Parathyroid adenoma (tissue), 2 donors: ENCODE measurements around the gene SLC2A9.

ENCODE experiments used
- H2AFZ ChIP-seq: fragments of 300-600 bp; sonication (generic); one replicate; pipeline ENCODE4 v1.7.0; 2017; ENCODE audit warnings: antibody characterized with exemption, mild to moderate bottlenecking
- H3K27ac ChIP-seq: fragments of 300-600 bp; sonication (generic); one replicate; pipeline ENCODE4 v1.7.0; 2017
- H3K27me3 ChIP-seq: fragments of 300-600 bp; sonication (generic); one replicate; pipeline ENCODE4 v1.7.0; 2017; ENCODE audit warnings: low read length; ENCODE audit not compliant: control insufficient read depth, insufficient read depth
- H3K36me3 ChIP-seq: fragments of 300-600 bp; sonication (generic); one replicate; pipeline ENCODE4 v1.7.0; 2017; ENCODE audit warnings: low read length; ENCODE audit not compliant: control insufficient read depth, insufficient read depth
- H3K4me1 ChIP-seq: fragments of 300-600 bp; sonication (generic); one replicate; pipeline ENCODE4 v1.7.0; 2017; ENCODE audit warnings: control low read depth
- H3K4me2 ChIP-seq: fragments of 300-600 bp; sonication (generic); one replicate; pipeline ENCODE4 v1.7.0; 2017; ENCODE audit warnings: low read length
- H3K4me3 ChIP-seq: fragments of 300-600 bp; sonication (generic); one replicate; pipeline ENCODE4 v1.7.0; 2017; ENCODE audit warnings: low read depth, low read length
- H3K79me2 ChIP-seq: fragments of 300-600 bp; sonication (generic); one replicate; pipeline ENCODE4 v1.7.0; 2017; ENCODE audit warnings: control low read depth
- H3K9ac ChIP-seq: fragments of 300-600 bp; sonication (generic); one replicate; pipeline ENCODE4 v1.7.0; 2017; ENCODE audit warnings: mild to moderate bottlenecking
- H3K9me3 ChIP-seq: fragments of 300-600 bp; sonication (generic); one replicate; pipeline ENCODE4 v1.7.0; 2017; ENCODE audit warnings: low read length; ENCODE audit not compliant: control insufficient read depth
- CTCF ChIP-seq: fragments of 300-600 bp; sonication (generic); IDR thresholded peaks from one replicate; pipeline ENCODE4 v1.7.0; 2017; ENCODE audit warnings: antibody characterized with exemption, mild to moderate bottlenecking
- donor health status: primary hyperparathyroidism.

The SLC2A9 gene

GRCh38 chr4:10006231-10006600, 15.1 kb downstream of the SLC2A9 start:
- no peaks in the 10 kb centered on the region for H3K9me3 ChIP-seq
- no peak for TF ChIP-seq CTCF
- no peak overlapping the region for H3K4me3 ChIP-seq
- H2AFZ ChIP-seq = no peak overlapping the region
- H3K9ac ChIP-seq = no peak overlapping the region
- no peaks in the 10 kb centered on the region for H3K27me3 ChIP-seq
- H3K79me2 ChIP-seq = no peaks in the 10 kb centered on the region
- peak overlapping the region; percentile 24 for H3K27ac ChIP-seq
- H3K4me1 ChIP-seq = no peaks in the 10 kb centered on the region
- no peak overlapping the region for H3K4me2 ChIP-seq
- H3K36me3 ChIP-seq = no peaks in the 10 kb centered on the region

- Histone ChIP-seq H3K36me3 (no peaks in the 10 kb centered on the region), H3K27me3 (no peaks in the 10 kb centered on the region), H3K9ac (no peak overlapping the region), H2AFZ (no peak overlapping the region), H3K4me3 (no peak overlapping the region), H3K27ac (peak overlapping the region; percentile 24), H3K9me3 (no peaks in the 10 kb centered on the region), H3K4me1 (no peaks in the 10 kb centered on the region), H3K79me2 (no peaks in the 10 kb centered on the region), H3K4me2 (no peak overlapping the region)
- no peak for TF ChIP-seq CTCF
Measured at GRCh38 chr4:10005632-10006031, 15.7 kb downstream of the SLC2A9 start.

- no peaks in the 10 kb centered on the region for H3K9me3 ChIP-seq
- no peak overlapping the region for H3K4me3 ChIP-seq
- H3K79me2 ChIP-seq = no peaks in the 10 kb centered on the region
- H3K4me2 ChIP-seq = no peak overlapping the region
- no peaks in the 10 kb centered on the region for H3K4me1 ChIP-seq
- no peak for TF ChIP-seq CTCF
- H3K27me3 ChIP-seq = no peaks in the 10 kb centered on the region
- H3K36me3 ChIP-seq = no peaks in the 10 kb centered on the region
- no peak overlapping the region for H3K27ac ChIP-seq
- H2AFZ ChIP-seq = no peak overlapping the region
- no peak overlapping the region for H3K9ac ChIP-seq
Measured at GRCh38 chr4:10003666-10004065, 17.6 kb downstream of the SLC2A9 start.

- Histone ChIP-seq H3K4me3 (no peak overlapping the region), H3K27ac (no peak overlapping the region), H3K4me2 (no peak overlapping the region), H2AFZ (no peak overlapping the region), H3K27me3 (no peaks in the 10 kb centered on the region), H3K36me3 (no peaks in the 10 kb centered on the region), H3K79me2 (no peaks in the 10 kb centered on the region), H3K4me1 (no peaks in the 10 kb centered on the region), H3K9me3 (no peaks in the 10 kb centered on the region), H3K9ac (no peak overlapping the region)
- no peak for TF ChIP-seq CTCF
Measured at GRCh38 chr4:10002278-10002677, 19.0 kb downstream of the SLC2A9 start.

GRCh38 chr4:10001757-10002156, 19.5 kb downstream of the SLC2A9 start:
- H3K4me2 ChIP-seq = no peak overlapping the region
- H3K27ac ChIP-seq = no peak overlapping the region
- TF ChIP-seq CTCF = no peak
- H3K9ac ChIP-seq = no peak overlapping the region
- no peak overlapping the region for H2AFZ ChIP-seq
- H3K79me2 ChIP-seq = no peaks in the 10 kb centered on the region
- no peaks in the 10 kb centered on the region for H3K36me3 ChIP-seq
- no peak overlapping the region for H3K4me3 ChIP-seq
- no peaks in the 10 kb centered on the region for H3K9me3 ChIP-seq
- H3K27me3 ChIP-seq = no peaks in the 10 kb centered on the region
- H3K4me1 ChIP-seq = no peaks in the 10 kb centered on the region
